Superior temporal gyrus (tissue), 1 donor: ENCODE results near the gene IL27RA.

Experiments
- DNase-seq: peaks from one replicate; pipeline ENCODE4 v3.0.0-alpha.2; 2016; ENCODE audit errors: extremely low spot score

IL27RA gene

DNA sequence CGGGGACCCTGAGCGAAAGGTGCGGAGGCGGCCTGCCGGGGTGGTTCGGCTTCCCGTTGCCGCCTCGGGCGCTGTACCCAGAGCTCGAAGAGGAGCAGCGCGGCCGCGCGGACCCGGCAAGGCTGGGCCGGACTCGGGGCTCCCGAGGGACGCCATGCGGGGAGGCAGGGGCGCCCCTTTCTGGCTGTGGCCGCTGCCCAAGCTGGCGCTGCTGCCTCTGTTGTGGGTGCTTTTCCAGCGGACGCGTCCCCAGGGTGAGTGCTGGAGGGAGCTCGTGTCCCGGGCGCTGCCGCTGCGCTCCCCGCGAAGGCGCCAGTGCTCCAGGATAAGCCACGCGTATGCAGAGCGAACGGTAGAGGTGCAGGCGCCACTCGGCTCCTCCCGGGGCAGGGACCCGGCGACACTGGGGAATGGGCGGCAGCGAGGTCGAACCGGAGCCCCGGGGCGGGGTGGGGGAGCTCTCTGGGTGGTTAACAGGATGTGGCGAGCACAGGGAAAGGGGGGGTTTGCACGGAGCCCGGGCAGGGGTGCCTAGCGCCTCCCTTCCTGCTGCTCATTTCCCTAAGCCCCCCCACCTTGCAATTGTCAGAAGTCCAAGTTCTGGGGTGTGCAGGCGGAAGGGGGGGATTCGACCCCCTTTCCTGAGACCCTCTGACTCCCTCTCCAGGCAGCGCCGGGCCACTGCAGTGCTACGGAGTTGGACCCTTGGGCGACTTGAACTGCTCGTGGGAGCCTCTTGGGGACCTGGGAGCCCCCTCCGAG, at the start of gene IL27RA:
Gene IL27RA (plus strand): TSS at position 44 of the 762 bp plus-strand sequence. CDS start 111 bp downstream, at position 155.
- peak; percentile 20 for DNase-seq

DNA sequence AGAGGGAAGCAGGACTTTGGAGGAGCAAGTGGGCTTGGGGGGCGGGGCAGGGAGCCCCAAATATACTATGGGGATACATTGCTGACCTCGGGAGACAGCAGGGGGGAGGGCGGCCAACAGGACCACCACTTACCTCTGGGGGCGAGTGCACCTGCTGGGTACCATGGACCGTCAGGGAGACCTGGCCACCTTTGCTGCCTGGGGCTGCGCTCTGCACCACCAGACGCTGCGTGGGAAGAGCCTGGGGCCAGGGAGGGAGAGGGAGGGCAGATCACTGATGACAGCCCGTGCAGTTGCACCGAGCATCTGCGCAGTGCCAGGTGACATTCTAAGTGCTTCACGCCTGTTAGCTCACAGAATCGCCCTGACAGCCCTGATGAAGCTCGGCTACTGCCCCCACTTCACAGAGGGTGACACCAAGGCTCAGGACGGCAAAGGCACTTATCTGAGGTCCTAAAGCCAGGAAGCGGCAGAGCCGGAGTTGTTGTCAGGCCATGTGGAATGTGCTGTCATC, 49.5 kb upstream of the IL27RA start:
- no peak for DNase-seq

DNA sequence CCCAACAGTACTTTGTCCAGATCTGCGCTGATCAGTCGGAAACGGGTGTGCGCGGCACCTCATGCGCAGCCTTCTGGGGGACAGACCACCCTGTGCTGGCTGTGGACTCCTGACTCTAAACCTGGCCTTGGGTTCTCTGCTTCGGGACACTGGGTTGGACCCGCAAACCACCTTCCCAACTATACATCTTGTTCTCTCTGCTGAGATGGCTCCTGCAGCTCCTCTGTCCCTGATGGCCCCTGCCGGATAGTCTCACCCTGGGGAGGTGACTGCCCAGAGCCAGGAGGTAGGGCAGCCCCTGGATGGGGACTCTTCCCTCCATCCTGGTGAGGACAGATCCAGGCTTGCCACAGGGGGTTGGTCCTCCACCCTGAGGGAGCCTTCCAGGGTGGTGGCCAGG, 48.8 kb upstream of the IL27RA start:
- DNase-seq: no peak

DNA sequence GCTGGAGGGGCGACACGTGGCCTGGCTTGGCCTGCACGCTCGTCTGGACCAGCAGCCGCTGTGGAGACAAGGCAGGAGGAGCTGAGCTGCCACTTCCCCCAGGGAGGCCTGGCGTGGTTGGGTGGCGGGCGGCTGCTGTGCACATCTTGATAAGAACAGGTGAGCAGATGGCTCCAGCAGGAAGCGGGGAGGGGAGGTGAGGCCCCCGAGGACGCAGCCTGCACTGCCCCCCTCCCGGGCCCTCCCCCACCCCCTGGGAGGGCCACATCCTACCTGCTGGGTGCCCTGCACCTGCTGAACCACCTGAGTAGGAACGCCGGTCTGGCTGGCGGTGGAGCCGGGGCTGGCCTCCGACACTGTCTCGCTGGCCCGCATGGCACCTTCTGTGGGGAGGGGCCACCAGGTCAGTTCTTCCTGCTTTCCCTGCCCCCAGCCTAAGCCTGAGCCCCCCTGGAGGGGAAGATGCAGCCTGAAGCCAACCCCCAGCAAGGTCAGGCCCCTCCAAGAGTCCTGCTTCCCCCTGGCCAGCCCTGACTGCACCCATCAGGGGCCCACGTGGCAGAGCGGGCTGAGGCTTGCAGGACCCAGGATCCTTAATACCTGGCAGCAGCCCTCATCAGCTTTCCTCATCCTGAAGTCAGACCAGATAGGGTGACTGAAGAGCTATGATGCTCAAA, 48.2 kb upstream of the IL27RA start:
- DNase-seq: no peak

DNA sequence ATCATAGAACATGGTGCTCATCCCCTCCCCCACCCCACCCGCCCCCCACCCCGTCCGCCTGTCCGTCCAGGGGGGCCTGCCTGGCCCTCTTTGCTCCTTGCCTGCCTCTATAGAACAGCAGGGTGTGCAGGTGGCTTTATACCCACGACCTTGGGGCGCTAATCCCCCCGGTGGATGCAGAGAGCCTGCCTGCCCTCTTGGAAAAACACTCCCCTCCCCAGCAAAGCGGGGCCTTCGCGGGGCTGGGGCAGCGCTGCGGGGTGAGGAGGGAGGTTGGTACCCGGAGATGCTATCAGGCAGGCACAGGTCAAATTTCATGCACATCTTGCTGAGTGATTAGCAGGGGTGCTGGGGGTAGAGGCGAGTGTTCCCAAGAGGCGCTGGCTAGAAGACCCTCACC, 47.4 kb upstream of the IL27RA start:
- no peak for DNase-seq

DNA sequence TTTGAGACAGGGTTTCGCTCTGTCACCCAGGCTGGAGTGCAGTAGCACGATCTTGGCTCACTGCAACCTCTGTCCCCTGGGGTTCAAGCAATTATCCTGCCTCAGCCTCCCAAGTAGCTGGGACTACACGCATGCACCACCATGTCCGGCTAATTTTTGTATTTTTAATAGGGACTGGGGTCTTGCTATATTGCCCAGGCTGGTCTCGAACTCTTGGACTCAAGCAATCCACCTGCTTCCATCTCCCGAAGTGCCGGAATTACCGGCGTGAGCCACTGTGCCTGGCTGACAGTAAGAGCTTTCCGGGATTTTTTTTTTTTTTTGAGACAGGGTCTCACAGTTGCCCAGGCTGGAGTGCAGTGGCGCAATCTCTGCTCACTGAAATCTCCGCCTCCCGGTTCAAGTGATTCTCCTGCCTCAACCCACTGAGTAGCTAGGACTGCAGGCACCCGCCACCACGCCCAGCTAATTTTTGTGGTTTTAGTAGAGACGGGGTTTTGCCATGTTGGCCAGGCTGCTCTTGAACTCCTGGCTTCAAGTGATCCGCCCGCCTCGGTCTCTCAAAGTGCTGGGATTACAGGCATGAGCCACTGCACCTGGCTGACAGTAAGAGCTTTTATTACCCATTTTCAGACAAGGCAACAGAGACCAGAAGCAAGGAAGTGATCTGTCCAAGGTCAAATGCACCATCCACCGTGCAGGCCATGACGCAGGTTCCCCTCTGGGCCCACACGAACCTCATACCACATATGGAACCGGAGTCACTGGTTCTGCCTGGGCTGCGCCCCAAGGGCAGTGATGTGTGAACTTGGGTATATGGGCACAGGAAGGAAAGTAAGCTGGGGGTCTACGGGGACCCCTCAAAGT, 46.5 kb upstream of the IL27RA start:
- no peak for DNase-seq

DNA sequence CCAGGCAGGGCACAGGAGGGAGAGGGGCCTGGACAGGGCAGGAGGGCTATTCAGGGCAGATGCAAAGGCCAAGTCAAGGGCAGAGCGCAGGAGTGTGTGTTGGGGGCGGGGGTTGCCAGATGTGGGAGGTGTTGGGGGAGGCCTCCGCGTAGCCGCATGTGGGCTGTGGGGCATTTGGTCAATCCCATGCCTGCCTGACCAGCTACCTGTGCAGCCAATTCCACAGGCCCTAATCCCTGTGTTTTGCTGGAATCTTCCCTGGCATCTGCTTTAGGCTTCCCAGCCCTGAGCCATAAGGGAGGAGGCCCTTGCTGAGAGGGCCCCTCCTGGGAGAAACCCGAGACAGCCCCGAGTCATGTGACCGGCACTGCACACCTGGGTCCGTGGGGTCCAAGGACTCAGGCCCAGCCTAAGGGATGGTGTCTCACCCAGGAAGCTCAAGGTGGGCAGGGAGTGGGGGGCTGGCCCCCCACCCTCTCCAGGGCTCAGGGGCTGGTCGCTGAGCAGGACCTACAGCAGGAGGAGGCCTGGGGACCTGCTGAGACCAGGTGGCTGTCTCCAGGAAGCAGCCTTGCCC, 45.7 kb upstream of the IL27RA start:
- DNase-seq: no peak

DNA sequence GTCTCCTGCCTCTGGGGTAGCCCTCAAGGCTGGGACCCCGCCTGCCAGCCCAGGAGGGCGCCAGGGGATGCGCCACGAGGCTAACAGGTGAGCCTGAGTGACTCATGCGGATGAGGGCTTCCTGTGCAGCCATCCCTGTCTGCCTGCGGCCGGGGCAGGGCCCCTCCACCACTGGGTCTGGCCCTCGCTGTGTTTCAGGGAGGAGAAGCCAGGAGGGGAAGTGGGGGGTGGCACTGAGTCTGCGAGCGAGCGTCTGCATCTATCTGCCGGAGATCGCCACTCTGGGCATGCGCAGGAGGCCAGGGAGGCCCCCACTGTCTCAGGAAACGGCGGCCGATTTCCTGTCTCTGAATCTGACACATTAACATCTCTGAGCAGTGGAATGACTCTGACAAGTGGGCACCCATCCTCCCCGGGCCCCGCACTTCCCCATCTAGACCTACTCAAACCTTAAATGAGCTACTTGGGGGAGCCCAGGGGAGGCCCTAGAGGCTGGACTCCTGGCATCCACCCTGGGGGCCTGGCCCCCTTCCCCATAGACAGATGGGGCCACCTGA, 45.1 kb upstream of the IL27RA start:
- DNase-seq: peak; percentile 26

DNA sequence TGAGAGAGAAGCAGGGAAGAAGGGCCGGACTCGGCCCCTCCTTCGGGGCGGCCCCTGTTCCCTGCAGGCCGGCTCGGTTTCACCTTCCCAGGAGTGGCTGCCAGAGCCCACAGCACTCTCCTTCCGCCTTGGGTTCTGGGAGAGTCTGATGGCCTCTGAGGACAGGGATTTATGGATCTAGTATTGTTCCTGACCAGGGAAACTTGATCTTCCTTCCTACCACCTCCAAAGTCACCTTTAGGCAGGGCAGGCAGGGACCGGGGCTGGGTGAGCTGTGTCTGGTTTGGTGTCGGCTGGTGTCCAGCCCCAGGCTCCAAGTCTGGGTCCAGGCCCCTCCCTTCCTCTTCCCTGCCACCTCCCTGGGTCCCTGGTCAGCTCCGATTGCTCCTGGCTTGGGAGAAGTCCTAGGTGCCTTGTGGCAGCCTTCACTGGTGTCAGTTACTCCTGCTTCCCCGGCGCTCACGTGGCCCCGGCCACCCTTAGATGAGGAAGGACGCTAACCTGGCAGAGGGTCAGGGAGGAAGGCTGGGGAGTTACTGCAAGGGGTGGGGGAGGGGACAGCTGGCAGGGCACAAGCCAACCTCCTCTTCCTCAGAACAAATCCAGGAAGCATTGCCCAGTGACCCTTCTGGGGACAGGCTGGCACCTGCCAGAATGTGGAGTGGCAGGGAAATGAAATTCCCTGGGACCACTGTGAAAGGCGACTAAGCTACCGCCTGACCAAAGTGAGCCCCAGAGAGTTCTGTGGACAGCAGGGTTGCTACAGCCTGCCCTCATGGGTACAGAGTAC, 44.3 kb upstream of the IL27RA start:
- DNase-seq: peak; percentile 10

DNA sequence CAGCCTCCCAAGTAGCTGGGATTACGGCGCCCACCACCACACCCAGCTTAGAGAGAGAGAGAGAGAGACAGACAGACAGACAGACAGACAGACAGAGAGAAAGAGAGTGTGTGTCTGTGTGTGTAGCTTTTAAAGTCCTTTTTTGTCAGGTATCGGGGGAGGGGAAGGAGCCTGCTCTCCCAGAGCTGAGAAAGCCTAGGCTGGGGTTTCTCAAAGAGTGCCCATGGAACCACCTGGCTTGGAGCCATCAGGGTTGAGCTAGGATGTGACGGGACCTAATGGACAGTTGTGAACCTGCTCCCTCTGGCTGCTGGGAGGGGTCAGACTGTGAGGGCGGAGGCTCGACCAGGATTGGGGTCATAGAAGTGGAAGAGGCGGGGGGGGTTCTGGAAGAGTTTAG, 42.1 kb upstream of the IL27RA start:
- no peak for DNase-seq

DNA sequence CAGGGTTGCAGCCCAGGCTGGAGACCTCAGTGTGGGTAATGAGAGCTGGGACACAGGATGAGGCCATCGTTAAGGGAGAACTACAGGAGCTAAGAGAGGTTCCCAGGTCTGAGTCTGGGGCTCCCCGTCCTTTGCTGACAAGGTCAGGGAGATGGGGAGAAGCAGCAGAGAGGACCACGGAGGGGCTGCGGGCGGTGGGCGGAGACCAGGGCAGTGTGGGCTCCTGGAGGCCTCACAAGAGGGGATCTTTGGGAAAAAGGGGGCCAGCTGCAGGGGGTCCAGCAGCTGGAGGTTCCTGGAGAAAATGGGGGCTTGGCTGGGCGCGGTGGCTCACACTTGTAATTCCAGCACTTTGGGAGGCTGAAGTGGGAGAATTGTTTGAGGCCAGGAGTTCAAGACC, 41.5 kb upstream of the IL27RA start:
- DNase-seq: no peak

DNA sequence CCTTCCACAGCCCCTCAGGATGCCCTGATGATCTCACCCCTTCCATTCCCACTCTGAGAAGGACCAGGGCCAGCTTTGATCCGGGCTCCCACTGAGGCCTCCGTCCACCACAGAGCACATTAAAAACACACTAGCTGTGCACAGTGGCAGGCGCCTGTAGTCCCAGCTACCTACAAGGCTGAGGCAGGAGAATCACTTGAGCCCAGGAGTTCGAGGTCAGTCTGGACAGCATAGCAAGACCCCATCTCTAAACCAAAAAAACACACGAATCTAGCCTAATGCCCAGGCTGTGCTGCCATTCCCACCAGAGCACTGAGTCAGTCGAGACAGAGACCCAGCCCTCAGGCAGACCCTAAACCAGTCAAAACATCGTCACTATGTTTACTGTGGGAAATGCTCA, 39.5 kb upstream of the IL27RA start:
- DNase-seq: no peak

DNA sequence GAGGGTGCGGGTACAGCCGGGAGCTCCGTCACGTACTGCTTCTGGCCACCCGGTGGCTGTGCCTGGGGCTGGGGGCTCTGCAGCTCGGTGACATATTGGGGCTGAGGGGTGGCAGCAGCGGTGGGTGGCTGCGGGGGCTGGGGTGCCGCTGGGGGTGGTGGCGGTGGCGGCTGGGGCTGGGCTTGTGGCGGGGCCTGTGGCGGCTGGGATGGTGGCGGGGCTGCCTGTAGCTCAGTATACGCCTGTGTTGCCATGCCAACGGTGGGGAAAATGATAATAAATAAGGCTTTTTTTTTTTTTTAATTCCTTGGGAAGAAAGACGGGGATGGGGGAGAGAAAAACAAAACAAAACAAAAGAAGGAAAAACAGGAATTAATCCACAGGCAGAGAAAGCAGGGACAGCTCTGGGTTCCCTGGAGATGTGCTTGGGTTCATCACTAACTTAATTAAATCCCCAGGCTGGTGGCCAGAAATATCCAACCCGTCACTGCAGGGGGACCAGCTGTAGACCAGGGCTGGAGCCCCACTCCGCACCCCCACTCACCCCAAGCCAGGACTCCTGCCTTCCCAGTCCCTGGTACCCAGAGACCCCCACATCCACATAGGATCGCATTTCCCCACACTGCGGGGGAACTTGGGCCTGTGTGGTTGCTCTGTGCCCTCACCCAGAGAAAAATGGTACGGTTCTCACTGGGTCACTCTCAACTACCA, 37.8 kb upstream of the IL27RA start:
- DNase-seq: no peak

DNA sequence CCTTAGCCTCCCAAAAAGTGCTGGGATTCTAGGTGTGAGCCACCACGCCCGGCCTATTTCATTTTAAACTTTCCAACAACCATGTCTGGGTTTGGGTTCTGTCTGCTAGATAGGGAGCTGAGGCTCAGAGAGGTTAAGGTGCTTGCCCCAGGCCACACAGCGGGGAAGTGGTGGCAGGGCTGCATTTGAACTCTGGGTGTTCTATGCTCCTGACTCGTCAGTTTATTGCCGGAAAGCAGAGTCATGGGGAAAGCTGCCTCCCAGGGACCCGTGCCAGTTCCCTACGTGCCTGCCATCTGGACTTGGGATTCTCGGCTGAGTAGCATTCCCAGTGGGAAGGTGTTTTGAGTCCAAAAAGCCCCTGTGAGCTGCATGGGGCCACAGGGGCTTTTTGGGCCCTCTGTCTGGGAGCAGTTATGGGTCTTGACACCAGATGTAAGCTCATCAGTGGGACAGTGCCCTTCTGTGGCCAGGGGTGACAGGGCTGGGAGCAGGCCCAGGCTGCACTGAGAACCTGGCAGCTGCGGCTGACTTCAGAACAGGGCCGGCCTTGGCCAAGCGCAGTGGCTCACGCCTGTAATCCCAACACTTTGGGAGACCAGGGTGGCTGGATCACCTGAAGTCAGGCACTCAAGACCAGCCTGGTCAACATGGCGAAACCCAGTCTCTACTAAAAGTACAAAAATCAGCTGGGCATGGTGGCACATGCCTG, 36.4 kb upstream of the IL27RA start:
- peak; percentile 24 for DNase-seq

DNA sequence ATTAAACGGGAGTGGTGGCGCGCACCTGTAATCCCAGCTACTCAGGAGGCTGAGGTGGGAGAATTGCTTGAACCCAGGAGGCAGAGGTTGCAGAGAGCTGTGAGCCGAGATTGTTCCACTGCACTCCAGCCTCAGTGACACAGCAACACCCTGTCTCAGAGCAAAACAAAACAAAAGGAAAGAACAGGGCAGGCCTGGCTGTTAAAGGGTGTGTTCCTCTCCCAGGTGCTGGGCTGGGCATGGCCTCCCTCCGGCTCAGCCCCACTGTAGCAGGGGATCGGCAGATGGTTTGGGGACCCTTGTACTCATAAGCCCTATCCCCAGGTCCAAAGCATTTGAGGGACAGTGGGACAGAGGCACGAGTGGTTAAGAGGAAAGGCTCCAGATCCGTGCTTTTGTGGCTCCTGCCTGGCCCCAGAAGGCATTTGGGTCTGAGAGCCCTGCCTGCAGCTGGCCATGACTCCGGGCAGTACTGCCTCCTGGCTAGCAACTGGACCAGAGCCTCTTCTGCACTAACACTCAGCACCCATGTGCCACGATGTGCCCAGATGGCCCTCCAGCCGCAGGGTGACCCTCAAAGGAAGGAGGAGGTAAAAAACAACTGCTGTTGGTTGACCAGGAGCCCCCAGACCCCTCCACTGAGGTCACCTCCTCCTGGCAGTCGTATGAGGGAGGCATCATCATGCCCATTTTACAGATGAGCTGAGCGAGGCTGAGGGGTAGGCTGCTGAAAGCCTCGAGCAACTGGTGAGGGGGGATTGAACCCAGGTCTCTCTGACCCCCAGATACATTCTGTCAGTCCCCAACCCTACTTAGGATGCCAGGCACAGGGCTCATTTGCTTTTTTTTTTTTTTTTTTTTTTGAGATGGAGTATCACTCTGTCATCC, 35.4 kb upstream of the IL27RA start:
- DNase-seq: no peak

DNA sequence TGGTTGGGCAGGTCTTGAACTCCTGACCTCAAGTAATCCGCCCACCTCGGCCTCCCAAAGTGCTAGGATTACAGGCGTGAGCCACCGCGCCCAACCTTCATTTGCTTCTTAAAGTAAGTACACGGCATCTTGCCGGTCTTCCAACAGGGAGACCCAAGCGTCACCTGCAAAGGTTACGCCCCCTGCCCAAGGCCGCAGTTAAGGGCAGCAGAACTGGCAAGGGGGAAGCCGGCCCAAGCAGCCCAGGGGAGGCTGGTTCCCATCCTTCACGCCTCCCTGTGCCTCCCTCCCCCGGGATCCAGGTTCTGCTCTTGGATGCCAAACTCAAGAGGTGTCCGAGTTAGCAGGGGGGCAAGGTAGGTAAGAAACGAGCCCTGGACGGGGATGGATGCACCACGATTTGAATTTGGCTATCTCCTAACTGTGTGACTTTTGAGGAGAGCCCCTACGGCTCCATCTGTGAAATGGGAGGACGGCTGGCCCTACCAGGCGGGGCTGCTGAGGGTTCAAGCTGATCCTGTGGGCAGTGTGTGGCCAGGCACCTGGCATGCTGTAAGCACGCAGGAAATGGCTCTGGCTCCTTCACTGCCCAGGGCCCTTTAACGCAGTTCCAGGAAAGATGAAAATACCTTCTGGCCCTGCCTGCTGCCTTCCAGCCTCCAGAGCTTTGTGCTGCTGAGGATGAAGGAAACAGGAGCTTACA, 34.5 kb upstream of the IL27RA start:
- DNase-seq: no peak

DNA sequence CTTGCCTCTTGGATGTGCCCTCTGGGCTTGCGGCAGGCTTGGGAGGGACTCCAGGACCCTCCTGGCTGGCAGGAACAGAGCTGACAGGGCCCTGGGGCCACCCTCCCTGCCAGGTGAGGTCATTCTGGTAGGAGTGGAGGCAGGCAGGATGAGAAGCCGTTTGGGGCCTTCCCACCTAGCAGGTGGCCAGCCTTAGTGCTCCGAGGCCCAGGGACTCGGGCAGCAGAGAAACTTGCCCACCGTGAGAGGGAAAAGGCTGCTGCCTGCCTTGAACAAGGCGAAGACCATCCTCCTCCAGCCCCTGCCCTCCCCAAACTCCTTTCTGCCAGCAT, 34.0 kb upstream of the IL27RA start:
- no peak for DNase-seq

DNA sequence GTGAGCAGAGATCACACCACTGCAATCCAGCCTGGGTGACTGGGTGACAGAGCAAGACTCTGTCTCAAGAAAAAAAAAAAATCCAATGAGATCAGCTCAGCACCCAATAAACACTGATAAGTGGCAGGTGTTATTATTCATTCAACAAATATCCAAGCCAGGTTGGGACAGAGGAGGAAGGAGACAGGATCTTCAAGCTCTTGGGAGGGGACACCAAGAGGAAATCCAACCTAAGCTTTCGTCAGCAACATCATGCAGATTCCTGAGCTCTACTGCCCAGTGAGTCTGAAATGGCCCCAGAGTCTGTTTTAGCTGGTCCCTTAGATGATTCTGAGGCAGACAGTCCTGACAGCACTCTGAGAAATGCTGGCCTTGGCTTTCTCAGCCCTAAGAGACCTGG, 33.1 kb upstream of the IL27RA start:
- no peak for DNase-seq
